ENCODE data around the gene TENT5A.
A peak's percentile ranks its signal among the peaks of the same experiment; 100 is the strongest.

TENT5A gene

GRCh38 chr6:81770381-81770780 lies 17.9 kb upstream of the TENT5A start:
- no peak for DNase-seq

GRCh38 chr6:81769824-81770223 lies 17.3 kb upstream of the TENT5A start:
- no peak for DNase-seq

GRCh38 chr6:81768150-81768942 lies 15.9 kb upstream of the TENT5A start:
- DNase-seq: no peak

GRCh38 chr6:81767163-81767891 lies 14.8 kb upstream of the TENT5A start:
- no peak for DNase-seq

GRCh38 chr6:81766482-81767069 lies 14.1 kb upstream of the TENT5A start:
- no peak for DNase-seq

- no peak for DNase-seq
Measured at GRCh38 chr6:81764531-81764930, 12.1 kb upstream of the TENT5A start.

GRCh38 chr6:81763968-81764367 lies 11.5 kb upstream of the TENT5A start:
- DNase-seq: no peak

GRCh38 chr6:81763051-81763450 lies 10.6 kb upstream of the TENT5A start:
- DNase-seq: no peak

- no peak for DNase-seq
Measured at GRCh38 chr6:81762606-81763005, 10.1 kb upstream of the TENT5A start.

GRCh38 chr6:81762132-81762531 lies 9.7 kb upstream of the TENT5A start:
- no peak for DNase-seq

- DNase-seq: no peak
Measured at GRCh38 chr6:81761197-81761596, 8.7 kb upstream of the TENT5A start.

- no peak for DNase-seq
Measured at GRCh38 chr6:81759782-81760181, 7.3 kb upstream of the TENT5A start.

- DNase-seq: no peak
Measured at GRCh38 chr6:81758221-81758620, 5.7 kb upstream of the TENT5A start.

- DNase-seq: no peak
Measured at GRCh38 chr6:81756690-81757089, 4.2 kb upstream of the TENT5A start.

GRCh38 chr6:81755551-81755950 lies 3.1 kb upstream of the TENT5A start:
- DNase-seq: no peak

- no peak for DNase-seq
Measured at GRCh38 chr6:81754906-81755305, 2.4 kb upstream of the TENT5A start.

- DNase-seq: peak; percentile 76
Measured at GRCh38 chr6:81753711-81754577, 1.5 kb upstream of the TENT5A start.

GRCh38 chr6:81752921-81753710 lies 635 bp upstream of the TENT5A start:
- DNase-seq: peak; percentile 45

GRCh38 chr6:81751388-81752083 lies 945 bp downstream of the TENT5A start:
- peak; percentile 23 for DNase-seq

GRCh38 chr6:81750681-81751387 lies 1.6 kb downstream of the TENT5A start:
- no peak for DNase-seq

- DNase-seq: no peak
Measured at GRCh38 chr6:81750200-81750599, 2.3 kb downstream of the TENT5A start.
